ENCODE measurements around the gene KCNE4. TPM values are rescaled to one million over a fixed set of nuclear protein-coding genes. Genes with fewer than 3 reads are reported as not detected.

KCNE4 gene
- total and polyA plus RNA-seq, 9 of the 15 experiments (the other 6 are each of a cell fraction or from before 2014, with no cell fraction given): not detected

DNA sequence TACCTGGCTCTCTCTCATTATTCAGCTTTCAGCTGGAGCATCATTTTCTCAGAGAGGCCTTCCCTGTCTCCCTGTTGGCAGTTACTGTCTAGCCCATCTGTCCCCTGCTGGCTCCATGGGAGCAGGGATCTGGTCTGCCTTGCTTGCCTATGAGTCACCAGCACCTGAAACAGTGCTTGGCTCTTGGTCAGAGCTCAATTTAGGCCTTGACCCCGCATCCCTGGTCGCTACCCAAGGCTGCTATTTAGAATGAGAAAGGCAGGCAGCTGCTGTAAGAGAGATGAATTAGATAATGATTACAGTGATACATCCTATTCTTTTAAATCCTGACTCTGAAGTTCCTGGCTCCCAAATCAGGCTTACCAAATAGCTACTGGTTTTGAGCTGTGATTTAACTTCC is 32.9 kb downstream of the KCNE4 start (continued):
- TF ChIP-seq NCOA1 (IDR thresholded peaks at IDR 0.05; ENCODE audit: low read depth): no peak

GRCh38 chr2:223086370-223086981 is 34.5 kb downstream of the KCNE4 start:
- Histone ChIP-seq H3K4me3 (no peak overlapping the region), H3K9me3 (replicated peaks; ENCODE audit: control insufficient read depth, insufficient read depth, low read depth, low read length) (no peaks in the 10 kb centered on the region), H3K9ac (ENCODE audit: insufficient read depth in 1 of 2, low read depth in 2 of 2, low read length in 2 of 2) (no peak overlapping the region), H3K36me3 (ENCODE audit: control insufficient read depth, insufficient read depth, low read length) (no peaks in the 10 kb centered on the region), H4K20me1 (replicated peaks; ENCODE audit: control insufficient read depth, insufficient read depth, low read length) (no peaks in the 10 kb centered on the region), H3K27me3 (ENCODE audit: control insufficient read depth in 2 of 2, insufficient read depth in 2 of 2, low read length in 2 of 2) (no peaks in the 10 kb centered on the region), H3K4me1 (replicated peaks in 1 of 2; ENCODE audit: control insufficient read depth in 2 of 2, insufficient read depth in 2 of 2, low read length in 2 of 2) (no peaks in the 10 kb centered on the region; a peak in 2 of 5 replicates), H2AFZ (ENCODE audit: low read depth, low read length) (0 out of 2 replicates have a peak overlapping the region, but pooled peaks have one; percentile 31), H3K4me2 (ENCODE audit: insufficient read depth, low read length) (no peak overlapping the region), H3K27ac (ENCODE audit: extremely low read depth, low read depth, low read length) (no peak overlapping the region), H3K79me2 (ENCODE audit: control insufficient read depth, insufficient read depth, low read length) (no peaks in the 10 kb centered on the region), H3K9me1 (ENCODE audit: control insufficient read depth, insufficient read depth, low read length) (no peaks in the 10 kb centered on the region)
- ChIA-PET POLR2A (interaction anchor here (0.6 to 1.1 kb wide), 2 partner anchors 14 to 18 kb away, joined by 3 to 4 read pairs; no protein-coding TSS in a partner anchor), CTCF (ENCODE audit: low intra/inter-chr PET ratio) (no interaction called here)
- no TSS peak for BruUV-seq (replicated peaks)
- 13% methylated on average over 13 of the region's 13 CpGs for WGBS (ENCODE audit: insufficient coverage, low coverage, missing lambda C conversion rate)
- ATAC-seq (no peak), DNase-seq (ENCODE audit: extremely low read depth in 1 of 4, low spot score in 3 of 4) (no peak), FAIRE-seq (no peak)
- intact Hi-C loops (cut with micrococcal nuclease) (no loop called here), in situ Hi-C loops (cut with MboI) (no loop called here)
- TF ChIP-seq ZNF785 (CRISPR knock-in tag; IDR thresholded peaks at IDR 0.05) (no peak), KDM4B (IDR thresholded peaks at IDR 0.05; ENCODE audit: borderline replicate concordance in 2 of 2, low read depth in 1 of 2) (no peak), HEY1 (CRISPR knock-in tag; IDR thresholded peaks at IDR 0.05; ENCODE audit: borderline replicate concordance) (no peak), GTF2A2 (tag; IDR thresholded peaks at IDR 0.05) (no peak), MBD2 (IDR thresholded peaks at IDR 0.05; ENCODE audit: borderline replicate concordance, low read depth) (no peak), ETV6 (IDR thresholded peaks at IDR 0.05; ENCODE audit: borderline replicate concordance in 1 of 2, low read depth in 2 of 2, low read length in 1 of 2) (no peak), ETV6 (CRISPR knock-in tag; IDR thresholded peaks at IDR 0.05; ENCODE audit: borderline replicate concordance) (no peak), IRF2 (CRISPR knock-in tag; IDR thresholded peaks at IDR 0.05) (no peak), ZNF512 (tag; IDR thresholded peaks at IDR 0.05) (no peak), SP1 (CRISPR knock-in tag; IDR thresholded peaks at IDR 0.05) (no peak), CREM (IDR thresholded peaks at IDR 0.05; ENCODE audit: low read depth) (no peak)
- TF ChIP-seq, protein P1, sequence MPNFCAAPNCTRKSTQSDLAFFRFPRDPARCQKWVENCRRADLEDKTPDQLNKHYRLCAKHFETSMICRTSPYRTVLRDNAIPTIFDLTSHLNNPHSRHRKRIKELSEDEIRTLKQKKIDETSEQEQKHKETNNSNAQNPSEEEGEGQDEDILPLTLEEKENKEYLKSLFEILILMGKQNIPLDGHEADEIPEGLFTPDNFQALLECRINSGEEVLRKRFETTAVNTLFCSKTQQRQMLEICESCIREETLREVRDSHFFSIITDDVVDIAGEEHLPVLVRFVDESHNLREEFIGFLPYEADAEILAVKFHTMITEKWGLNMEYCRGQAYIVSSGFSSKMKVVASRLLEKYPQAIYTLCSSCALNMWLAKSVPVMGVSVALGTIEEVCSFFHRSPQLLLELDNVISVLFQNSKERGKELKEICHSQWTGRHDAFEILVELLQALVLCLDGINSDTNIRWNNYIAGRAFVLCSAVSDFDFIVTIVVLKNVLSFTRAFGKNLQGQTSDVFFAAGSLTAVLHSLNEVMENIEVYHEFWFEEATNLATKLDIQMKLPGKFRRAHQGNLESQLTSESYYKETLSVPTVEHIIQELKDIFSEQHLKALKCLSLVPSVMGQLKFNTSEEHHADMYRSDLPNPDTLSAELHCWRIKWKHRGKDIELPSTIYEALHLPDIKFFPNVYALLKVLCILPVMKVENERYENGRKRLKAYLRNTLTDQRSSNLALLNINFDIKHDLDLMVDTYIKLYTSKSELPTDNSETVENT (CRISPR knock-in tag; IDR thresholded peaks at IDR 0.05): no peak
- TF ChIP-seq, protein P2, sequence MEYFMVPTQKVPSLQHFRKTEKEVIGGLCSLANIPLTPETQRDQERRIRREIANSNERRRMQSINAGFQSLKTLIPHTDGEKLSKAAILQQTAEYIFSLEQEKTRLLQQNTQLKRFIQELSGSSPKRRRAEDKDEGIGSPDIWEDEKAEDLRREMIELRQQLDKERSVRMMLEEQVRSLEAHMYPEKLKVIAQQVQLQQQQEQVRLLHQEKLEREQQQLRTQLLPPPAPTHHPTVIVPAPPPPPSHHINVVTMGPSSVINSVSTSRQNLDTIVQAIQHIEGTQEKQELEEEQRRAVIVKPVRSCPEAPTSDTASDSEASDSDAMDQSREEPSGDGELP (CRISPR knock-in tag; IDR thresholded peaks at IDR 0.05; ENCODE audit: borderline replicate concordance): no peak
- TF ChIP-seq, protein P3, sequence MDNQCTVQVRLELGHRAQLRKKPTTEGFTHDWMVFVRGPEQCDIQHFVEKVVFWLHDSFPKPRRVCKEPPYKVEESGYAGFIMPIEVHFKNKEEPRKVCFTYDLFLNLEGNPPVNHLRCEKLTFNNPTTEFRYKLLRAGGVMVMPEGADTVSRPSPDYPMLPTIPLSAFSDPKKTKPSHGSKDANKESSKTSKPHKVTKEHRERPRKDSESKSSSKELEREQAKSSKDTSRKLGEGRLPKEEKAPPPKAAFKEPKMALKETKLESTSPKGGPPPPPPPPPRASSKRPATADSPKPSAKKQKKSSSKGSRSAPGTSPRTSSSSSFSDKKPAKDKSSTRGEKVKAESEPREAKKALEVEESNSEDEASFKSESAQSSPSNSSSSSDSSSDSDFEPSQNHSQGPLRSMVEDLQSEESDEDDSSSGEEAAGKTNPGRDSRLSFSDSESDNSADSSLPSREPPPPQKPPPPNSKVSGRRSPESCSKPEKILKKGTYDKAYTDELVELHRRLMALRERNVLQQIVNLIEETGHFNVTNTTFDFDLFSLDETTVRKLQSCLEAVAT (IDR thresholded peaks at IDR 0.05): no peak
